ENCODE data around the gene METRNL.

METRNL gene

DNA sequence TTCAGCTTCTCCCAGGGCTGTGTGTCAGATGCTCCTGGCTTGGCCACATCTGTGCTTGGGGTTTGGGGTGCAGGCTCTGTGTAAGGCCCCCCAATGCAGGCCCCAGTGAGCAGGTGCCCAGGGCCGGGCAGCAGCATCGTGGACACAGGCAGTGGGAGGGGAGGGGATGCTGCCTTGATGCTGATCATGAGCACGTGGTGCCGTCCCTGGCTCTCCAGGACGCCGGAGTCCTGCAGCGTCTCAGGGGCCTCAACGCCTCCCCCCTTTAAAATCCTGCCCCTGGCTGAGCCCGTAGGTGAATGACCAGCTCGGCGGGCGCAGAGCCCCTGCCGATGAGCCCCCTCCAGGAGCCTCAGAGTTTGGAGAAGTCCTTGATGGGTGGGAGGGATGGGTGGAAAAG lies 9.0 kb downstream of the METRNL start:
- H3K27ac ChIP-seq = peak overlapping the region; percentile 90
- no peak for DNase-seq (ENCODE audit: low spot score)
- no peak for TF ChIP-seq CTCF (conservative IDR thresholded peaks at IDR 0.05; ENCODE audit: low read depth)
- POLR2A ChIA-PET (ENCODE audit: low non-redundant PET) = no interaction called here
- CTCF ChIA-PET = no interaction called here

- peak overlapping the region; percentile 90 for H3K27ac ChIP-seq
- DNase-seq (ENCODE audit: low spot score) = no peak
- ChIA-PET POLR2A (ENCODE audit: low non-redundant PET) (no interaction called here), CTCF (no interaction called here)
- no peak for TF ChIP-seq CTCF (conservative IDR thresholded peaks at IDR 0.05; ENCODE audit: low read depth)
Measured at GRCh38 chr17:83088909-83089308, 9.5 kb downstream of the METRNL start.

DNA sequence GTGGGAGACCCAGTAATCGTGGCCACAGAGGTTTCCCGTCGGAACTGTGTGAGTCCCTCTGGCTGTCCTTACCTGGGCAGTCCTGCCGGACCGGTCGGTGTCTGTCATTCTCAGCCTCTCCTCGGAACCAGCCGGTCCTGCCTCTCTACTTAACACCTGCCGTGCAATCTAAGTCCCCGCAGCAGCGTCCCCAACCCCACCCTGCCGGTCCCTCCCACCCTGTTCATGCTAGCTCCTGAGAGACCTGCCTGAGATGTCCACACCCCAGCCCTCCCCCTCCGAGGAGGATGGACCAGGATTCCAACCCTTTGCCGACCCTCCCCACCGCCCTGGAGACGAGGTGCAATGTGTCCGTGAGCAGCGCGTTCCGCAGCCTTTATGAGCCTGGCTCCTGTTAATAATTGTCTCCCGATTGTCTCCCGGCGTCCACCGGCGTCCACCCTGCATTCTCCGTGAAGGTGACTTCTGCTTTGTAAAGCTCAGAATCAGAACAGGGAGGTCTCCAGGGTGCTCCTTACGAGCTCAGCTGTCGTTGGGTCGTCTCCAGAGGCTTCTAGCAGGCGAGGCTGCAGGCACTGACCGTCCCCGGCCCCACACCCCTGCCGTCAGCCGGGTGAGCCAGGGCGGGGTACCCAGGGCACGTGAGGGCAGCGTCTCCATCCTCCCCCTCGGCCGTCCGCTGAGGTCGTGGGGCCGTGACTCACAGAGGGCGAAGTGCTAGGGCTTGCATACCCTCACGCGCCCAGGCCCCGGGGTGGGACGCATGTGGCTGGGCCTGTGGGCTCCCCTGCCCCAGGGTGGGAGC lies 10.1 kb downstream of the METRNL start:
- peak; percentile 38 for DNase-seq (ENCODE audit: low spot score)
- peak overlapping the region; percentile 90 for H3K27ac ChIP-seq
- CTCF ChIA-PET = no interaction called here
- POLR2A ChIA-PET (ENCODE audit: low non-redundant PET) = no interaction called here
- no peak for TF ChIP-seq CTCF (conservative IDR thresholded peaks at IDR 0.05; ENCODE audit: low read depth)

- no peak for TF ChIP-seq CTCF (conservative IDR thresholded peaks at IDR 0.05; ENCODE audit: low read depth)
- no peak for DNase-seq (ENCODE audit: low spot score)
- ChIA-PET CTCF (interaction anchor here (0.6 kb wide), 1 partner anchor 40 kb away, joined by 3 read pairs; no protein-coding TSS in a partner anchor), POLR2A (ENCODE audit: low non-redundant PET) (no interaction called here)
- peak overlapping the region; percentile 86 for H3K27ac ChIP-seq
Measured at GRCh38 chr17:83090444-83091256, 11.2 kb downstream of the METRNL start.

- POLR2A ChIA-PET (ENCODE audit: low non-redundant PET) = no interaction called here
- CTCF ChIA-PET = interaction anchor here (0.6 kb wide), 1 partner anchor 39 kb away, joined by 3 read pairs; no protein-coding TSS in a partner anchor
- H3K27ac ChIP-seq = peak overlapping the region; percentile 86
- no peak for TF ChIP-seq CTCF (conservative IDR thresholded peaks at IDR 0.05; ENCODE audit: low read depth)
- no peak for DNase-seq (ENCODE audit: low spot score)
Measured at GRCh38 chr17:83091257-83092141, 12.1 kb downstream of the METRNL start.

DNA sequence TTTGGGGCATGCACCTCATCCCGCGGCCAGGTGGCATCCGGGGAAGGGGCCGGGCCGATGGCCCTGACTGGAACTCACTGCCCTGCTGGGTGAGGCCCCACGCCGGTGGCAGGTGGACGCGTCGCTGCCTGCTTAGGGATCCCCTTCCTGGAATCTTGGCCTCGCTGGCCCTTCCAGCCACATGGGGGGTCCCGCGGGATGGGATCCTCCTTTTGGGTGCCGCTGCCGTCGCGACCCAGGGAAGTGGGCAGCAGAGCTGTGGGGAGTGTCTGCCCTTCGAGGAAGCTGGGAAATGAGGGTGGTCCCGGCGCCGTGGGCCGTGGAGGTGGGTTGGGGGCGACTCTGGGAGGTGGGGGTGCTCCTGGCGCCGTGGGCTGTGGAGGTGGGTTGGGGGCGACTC lies 12.8 kb downstream of the METRNL start:
- ChIA-PET POLR2A (ENCODE audit: low non-redundant PET) (no interaction called here), CTCF (no interaction called here)
- H3K27ac ChIP-seq = peak overlapping the region; percentile 86
- DNase-seq (ENCODE audit: low spot score) = no peak
- TF ChIP-seq CTCF (conservative IDR thresholded peaks at IDR 0.05; ENCODE audit: low read depth) = no peak
